ENCODE results near the gene HSF5.
"Not testable (repeated sequence)": the region's sequence is repeated elsewhere in the genome, so short reads cannot be mapped to it uniquely, and the experiment has no call there.

The HSF5 gene

GRCh38 chr17:58415371-58416055 is 72.7 kb downstream of the HSF5 start:
- in situ Hi-C loops (cut with MboI; ENCODE audit: low sequenced_read_pairs) = no loop called here

- in situ Hi-C loops (cut with MboI; ENCODE audit: low sequenced_read_pairs) = no loop called here
Measured at GRCh38 chr17:58414596-58414997, 73.6 kb downstream of the HSF5 start.

- in situ Hi-C loops (cut with MboI; ENCODE audit: low sequenced_read_pairs) = no loop called here
Measured at GRCh38 chr17:58413684-58414083, 74.5 kb downstream of the HSF5 start.

- in situ Hi-C loops (cut with MboI; ENCODE audit: low sequenced_read_pairs) = no loop called here
Measured at GRCh38 chr17:58412961-58413586, 75.1 kb downstream of the HSF5 start.

GRCh38 chr17:58412064-58412703 is 76.0 kb downstream of the HSF5 start:
- in situ Hi-C loops (cut with MboI; ENCODE audit: low sequenced_read_pairs) = no loop called here

GRCh38 chr17:58411408-58411894 is 76.8 kb downstream of the HSF5 start:
- in situ Hi-C loops (cut with MboI; ENCODE audit: low sequenced_read_pairs) = no loop called here

GRCh38 chr17:58410714-58411407 is 77.3 kb downstream of the HSF5 start:
- in situ Hi-C loops (cut with MboI; ENCODE audit: low sequenced_read_pairs) = no loop called here

GRCh38 chr17:58409432-58409831 is 78.8 kb downstream of the HSF5 start:
- in situ Hi-C loops (cut with MboI; ENCODE audit: low sequenced_read_pairs) = no loop called here

GRCh38 chr17:58403311-58403710 is 84.9 kb downstream of the HSF5 start:
- in situ Hi-C loops (cut with MboI; ENCODE audit: low sequenced_read_pairs) = no loop called here

- in situ Hi-C loops (cut with MboI; ENCODE audit: low sequenced_read_pairs) = no loop called here
Measured at GRCh38 chr17:58402679-58403078, 85.5 kb downstream of the HSF5 start.

GRCh38 chr17:58402047-58402446 is 86.2 kb downstream of the HSF5 start:
- in situ Hi-C loops (cut with MboI; ENCODE audit: low sequenced_read_pairs) = no loop called here

- in situ Hi-C loops (cut with MboI; ENCODE audit: low sequenced_read_pairs) = no loop called here
Measured at GRCh38 chr17:58401287-58401686, 86.9 kb downstream of the HSF5 start.

GRCh38 chr17:58400826-58401225 is 87.4 kb downstream of the HSF5 start:
- in situ Hi-C loops (cut with MboI; ENCODE audit: low sequenced_read_pairs) = no loop called here

GRCh38 chr17:58399974-58400373 is 88.2 kb downstream of the HSF5 start:
- in situ Hi-C loops (cut with MboI; ENCODE audit: low sequenced_read_pairs) = no loop called here

GRCh38 chr17:58398574-58399266 is 89.5 kb downstream of the HSF5 start:
- in situ Hi-C loops (cut with MboI; ENCODE audit: low sequenced_read_pairs) = no loop called here

- in situ Hi-C loops (cut with MboI; ENCODE audit: low sequenced_read_pairs) = not testable (repeated sequence)
Measured at GRCh38 chr17:58397421-58397820, 90.8 kb downstream of the HSF5 start.

- in situ Hi-C loops (cut with MboI; ENCODE audit: low sequenced_read_pairs) = no loop called here
Measured at GRCh38 chr17:58396173-58396572, 92.0 kb downstream of the HSF5 start.

GRCh38 chr17:58394534-58395223 is 93.5 kb downstream of the HSF5 start:
- in situ Hi-C loops (cut with MboI; ENCODE audit: low sequenced_read_pairs) = no loop called here

GRCh38 chr17:58391302-58391984 is 96.8 kb downstream of the HSF5 start:
- in situ Hi-C loops (cut with MboI; ENCODE audit: low sequenced_read_pairs) = no loop called here

- in situ Hi-C loops (cut with MboI; ENCODE audit: low sequenced_read_pairs) = no loop called here
Measured at GRCh38 chr17:58390884-58391283, 97.3 kb downstream of the HSF5 start.

All from hTERT RPE-1 (cell line).